GM12892 (cell line): Measurements from ENCODE around the gene RAET1E.

Source experiments
- POLR2A ChIP-seq: IDR thresholded peaks from 2 replicates; pipeline ENCODE4 v1.6.1; 2011; ENCODE audit warnings: low read depth, low read length, control low read depth
- POLR2AphosphoS5 ChIP-seq: IDR thresholded peaks from 2 replicates; pipeline ENCODE4 v1.6.1; 2011; ENCODE audit warnings: low read depth, low read length, control low read depth

GRCh38 chr6:149860834-149861602 is 36.9 kb downstream of the RAET1E start:
- TF ChIP-seq POLR2A (no peak), POLR2AphosphoS5 (no peak)
